GM23338 (cell line): ENCODE data around the gene IL22RA1. TPM values are rescaled to one million over a fixed set of nuclear protein-coding genes. Genes with fewer than 3 reads are reported as not detected.

Experiments used
- ATAC-seq: fragments of 200-7000 bp; cut with Tn5 transposase; 3 replicates; pipeline ENCODE4 v1.9.1; 2020
- DNase-seq: peaks from one replicate; pipeline ENCODE4 v3.0.0-alpha.2; 2015; ENCODE audit warnings: low spot score
- H2AFZ ChIP-seq: fragments of 200-600 bp; sonication (generic); 2 replicates; pipeline ENCODE4 v1.8.0; 2016; ENCODE audit warnings: antibody characterized with exemption, mild to moderate bottlenecking, moderate library complexity
- H3F3A ChIP-seq: fragments of 200-600 bp; sonication (generic); replicated peaks from 2 replicates; pipeline ENCODE4 v1.8.0; 2017; ENCODE audit warnings: antibody characterized with exemption, mixed run types, low read depth
- H3K27ac ChIP-seq: fragments of 200-600 bp; sonication (generic); 2 replicates; pipeline ENCODE4 v1.6.1; 2016; ENCODE audit warnings: low read depth
- H3K27me3 ChIP-seq: fragments of 200-600 bp; sonication (generic); 2 replicates; pipeline ENCODE4 v1.8.0; 2016; ENCODE audit warnings: mild to moderate bottlenecking, mixed run types, moderate library complexity; ENCODE audit not compliant: insufficient read depth
- H3K36me3 ChIP-seq: fragments of 200-600 bp; sonication (generic); 2 replicates; pipeline ENCODE4 v1.8.0; 2016; ENCODE audit warnings: mild to moderate bottlenecking; ENCODE audit not compliant: insufficient read depth
- H3K4me1 ChIP-seq: fragments of 200-600 bp; sonication (generic); 2 replicates; pipeline ENCODE4 v1.8.0; 2016; ENCODE audit warnings: mild to moderate bottlenecking, moderate library complexity; ENCODE audit not compliant: insufficient read depth
- H3K4me2 ChIP-seq: fragments of 200-600 bp; sonication (generic); 2 replicates; pipeline ENCODE4 v1.7.1; 2017; ENCODE audit warnings: mixed run types
- H3K4me3 ChIP-seq: fragments of 200-600 bp; sonication (generic); 2 replicates; pipeline ENCODE4 v1.6.1; 2016; ENCODE audit warnings: mixed run types
- H3K79me2 ChIP-seq: fragments of 200-600 bp; sonication (generic); replicated peaks from 2 replicates; pipeline ENCODE4 v1.8.0; 2017; ENCODE audit warnings: mild to moderate bottlenecking; ENCODE audit not compliant: insufficient read depth
- H3K9me2 ChIP-seq: fragments of 200-600 bp; sonication (generic); 2 replicates; pipeline ENCODE4 v1.8.0; 2017; ENCODE audit not compliant: insufficient read depth
- H4K20me1 ChIP-seq: fragments of 200-600 bp; sonication (generic); replicated peaks from 2 replicates; pipeline ENCODE4 v1.8.0; 2017; ENCODE audit warnings: mild to moderate bottlenecking; ENCODE audit not compliant: insufficient read depth
- H3K27ac Mint-ChIP-seq: 2 replicates; pipeline ENCODE4 v1.8.0; 2020; ENCODE audit warnings: inconsistent platforms, mild to moderate bottlenecking, moderate library complexity, mixed read lengths
- H3K27me3 Mint-ChIP-seq: 3 replicates; pipeline ENCODE4 v1.8.0; 2022; ENCODE audit warnings: low read depth, mild to moderate bottlenecking, moderate library complexity, mixed read lengths, inconsistent platforms; ENCODE audit not compliant: insufficient read depth, poor library complexity
- H3K36me3 Mint-ChIP-seq: 3 replicates; pipeline ENCODE4 v1.8.0; 2021; ENCODE audit warnings: low read depth, mild to moderate bottlenecking, inconsistent platforms, moderate library complexity, mixed read lengths
- H3K4me1 Mint-ChIP-seq: 3 replicates; pipeline ENCODE4 v1.8.0; 2020; ENCODE audit warnings: mild to moderate bottlenecking, inconsistent platforms, mixed read lengths
- H3K4me3 Mint-ChIP-seq: 3 replicates; pipeline ENCODE4 v1.8.0; 2021; ENCODE audit warnings: moderate library complexity, mild to moderate bottlenecking, inconsistent platforms, mixed read lengths
- H3K9me3 Mint-ChIP-seq: 3 replicates; pipeline ENCODE4 v1.8.0; 2020; ENCODE audit warnings: moderate library complexity, mild to moderate bottlenecking, inconsistent platforms, mixed read lengths
- CREB1 ChIP-seq: fragments of 250-450 bp; sonication (Bioruptor Pico); IDR thresholded peaks from 2 replicates; pipeline ENCODE4 v1.5.0; 2020; ENCODE audit warnings: low read depth, mild to moderate bottlenecking, moderate library complexity
- EZH2 ChIP-seq: fragments of 200-600 bp; sonication (generic); IDR thresholded peaks from one replicate; pipeline ENCODE4 v1.8.0; 2017; ENCODE audit warnings: antibody characterized with exemption, mild to moderate bottlenecking, low read depth; ENCODE audit not compliant: unreplicated experiment
- EZH2phosphoT487 ChIP-seq: fragments of 200-600 bp; sonication (generic); IDR thresholded peaks from one replicate; pipeline ENCODE4 v1.8.1; 2018; ENCODE audit warnings: antibody characterized with exemption; ENCODE audit not compliant: unreplicated experiment
- JUNB ChIP-seq: IDR thresholded peaks from one replicate; pipeline ENCODE4 v1.6.1; 2016; ENCODE audit warnings: antibody characterized with exemption; ENCODE audit not compliant: unreplicated experiment
- NANOG ChIP-seq: IDR thresholded peaks from 2 replicates; pipeline ENCODE4 v1.6.1; 2016; ENCODE audit warnings: antibody characterized with exemption, borderline replicate concordance
- POLR2AphosphoS5 ChIP-seq: IDR thresholded peaks from 2 replicates; pipeline ENCODE4 v1.6.1; 2016; ENCODE audit warnings: antibody characterized with exemption, low read depth
- ZNF114 ChIP-seq: fragments of 250-450 bp; sonication (Bioruptor Pico); IDR thresholded peaks from 2 replicates; pipeline ENCODE4 v1.5.0; 2020; ENCODE audit warnings: mild to moderate bottlenecking, moderate library complexity
- polyA plus RNA-seq: library from polyadenylated mRNA; unstranded; fragments of >200 nt; fragmentation: Nextera tagmentation; extraction: Ambion mirVana; gene quantifications from 2 replicates; pipeline ENCODE4 v1.2.1, GENCODE V29; 2016
- total RNA-seq: library from RNA; depleted of rRNA; stranded (reverse); fragments of >200 nt; shearing (Covaris generic); gene quantifications from 2 replicates; pipeline ENCODE4 v1.2.3, GENCODE V29; 2014
- TF ChIP-seq, protein P1 (sequence below): IDR thresholded peaks from 2 replicates; pipeline ENCODE4 v1.6.1; 2016; ENCODE audit warnings: antibody characterized with exemption
- TF ChIP-seq, protein P2 (sequence below): fragments of 250-450 bp; sonication (Bioruptor Pico); IDR thresholded peaks from 2 replicates; pipeline ENCODE4 v1.5.0; 2020; ENCODE audit warnings: mild to moderate bottlenecking, moderate library complexity
- TF ChIP-seq, protein P3 (sequence below), 2 experiments: fragments of 200-600 bp in 1 of 2; sonication (generic) in 1 of 2; conservative IDR thresholded peaks; 2 replicates each; pipeline versions ENCODE4 v1.5.1 to v1.6.1; 2016 to 2017; ENCODE audit warnings: antibody characterized with exemption in 2 of 2, low read depth in 2 of 2, mild to moderate bottlenecking in 2 of 2, moderate library complexity in 1 of 2

The IL22RA1 gene
- total and polyA plus RNA-seq, 2 experiments from 2014 or later, result 0.11 to 0.28 TPM

DNA sequence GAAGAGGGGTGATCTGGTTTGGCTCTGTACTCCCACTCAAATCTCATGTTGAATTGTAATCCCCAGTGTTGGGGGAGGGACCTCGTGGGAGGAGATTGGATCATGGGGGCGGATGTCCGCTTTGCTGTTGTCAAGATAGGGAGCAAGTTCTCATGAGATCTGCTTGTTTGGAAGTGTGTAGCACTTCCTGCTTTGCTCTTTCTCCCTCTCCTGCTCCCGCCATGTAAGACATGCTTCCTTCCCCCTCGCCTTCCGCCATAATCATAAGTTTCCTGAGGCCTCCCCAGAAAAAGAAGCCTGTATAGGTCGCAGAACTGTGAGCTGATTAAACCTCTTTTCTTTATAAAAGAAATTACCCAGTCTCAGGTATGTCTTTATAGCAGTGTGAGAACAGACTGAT is 58.9 kb downstream of the IL22RA1 start (continued):
- TF ChIP-seq ZNF114 (CRISPR knock-in tag) (no peak), JUNB (no peak), EZH2 (no peak)
- TF ChIP-seq, protein P1, sequence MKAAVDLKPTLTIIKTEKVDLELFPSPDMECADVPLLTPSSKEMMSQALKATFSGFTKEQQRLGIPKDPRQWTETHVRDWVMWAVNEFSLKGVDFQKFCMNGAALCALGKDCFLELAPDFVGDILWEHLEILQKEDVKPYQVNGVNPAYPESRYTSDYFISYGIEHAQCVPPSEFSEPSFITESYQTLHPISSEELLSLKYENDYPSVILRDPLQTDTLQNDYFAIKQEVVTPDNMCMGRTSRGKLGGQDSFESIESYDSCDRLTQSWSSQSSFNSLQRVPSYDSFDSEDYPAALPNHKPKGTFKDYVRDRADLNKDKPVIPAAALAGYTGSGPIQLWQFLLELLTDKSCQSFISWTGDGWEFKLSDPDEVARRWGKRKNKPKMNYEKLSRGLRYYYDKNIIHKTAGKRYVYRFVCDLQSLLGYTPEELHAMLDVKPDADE, result no peak
- TF ChIP-seq, protein P2, sequence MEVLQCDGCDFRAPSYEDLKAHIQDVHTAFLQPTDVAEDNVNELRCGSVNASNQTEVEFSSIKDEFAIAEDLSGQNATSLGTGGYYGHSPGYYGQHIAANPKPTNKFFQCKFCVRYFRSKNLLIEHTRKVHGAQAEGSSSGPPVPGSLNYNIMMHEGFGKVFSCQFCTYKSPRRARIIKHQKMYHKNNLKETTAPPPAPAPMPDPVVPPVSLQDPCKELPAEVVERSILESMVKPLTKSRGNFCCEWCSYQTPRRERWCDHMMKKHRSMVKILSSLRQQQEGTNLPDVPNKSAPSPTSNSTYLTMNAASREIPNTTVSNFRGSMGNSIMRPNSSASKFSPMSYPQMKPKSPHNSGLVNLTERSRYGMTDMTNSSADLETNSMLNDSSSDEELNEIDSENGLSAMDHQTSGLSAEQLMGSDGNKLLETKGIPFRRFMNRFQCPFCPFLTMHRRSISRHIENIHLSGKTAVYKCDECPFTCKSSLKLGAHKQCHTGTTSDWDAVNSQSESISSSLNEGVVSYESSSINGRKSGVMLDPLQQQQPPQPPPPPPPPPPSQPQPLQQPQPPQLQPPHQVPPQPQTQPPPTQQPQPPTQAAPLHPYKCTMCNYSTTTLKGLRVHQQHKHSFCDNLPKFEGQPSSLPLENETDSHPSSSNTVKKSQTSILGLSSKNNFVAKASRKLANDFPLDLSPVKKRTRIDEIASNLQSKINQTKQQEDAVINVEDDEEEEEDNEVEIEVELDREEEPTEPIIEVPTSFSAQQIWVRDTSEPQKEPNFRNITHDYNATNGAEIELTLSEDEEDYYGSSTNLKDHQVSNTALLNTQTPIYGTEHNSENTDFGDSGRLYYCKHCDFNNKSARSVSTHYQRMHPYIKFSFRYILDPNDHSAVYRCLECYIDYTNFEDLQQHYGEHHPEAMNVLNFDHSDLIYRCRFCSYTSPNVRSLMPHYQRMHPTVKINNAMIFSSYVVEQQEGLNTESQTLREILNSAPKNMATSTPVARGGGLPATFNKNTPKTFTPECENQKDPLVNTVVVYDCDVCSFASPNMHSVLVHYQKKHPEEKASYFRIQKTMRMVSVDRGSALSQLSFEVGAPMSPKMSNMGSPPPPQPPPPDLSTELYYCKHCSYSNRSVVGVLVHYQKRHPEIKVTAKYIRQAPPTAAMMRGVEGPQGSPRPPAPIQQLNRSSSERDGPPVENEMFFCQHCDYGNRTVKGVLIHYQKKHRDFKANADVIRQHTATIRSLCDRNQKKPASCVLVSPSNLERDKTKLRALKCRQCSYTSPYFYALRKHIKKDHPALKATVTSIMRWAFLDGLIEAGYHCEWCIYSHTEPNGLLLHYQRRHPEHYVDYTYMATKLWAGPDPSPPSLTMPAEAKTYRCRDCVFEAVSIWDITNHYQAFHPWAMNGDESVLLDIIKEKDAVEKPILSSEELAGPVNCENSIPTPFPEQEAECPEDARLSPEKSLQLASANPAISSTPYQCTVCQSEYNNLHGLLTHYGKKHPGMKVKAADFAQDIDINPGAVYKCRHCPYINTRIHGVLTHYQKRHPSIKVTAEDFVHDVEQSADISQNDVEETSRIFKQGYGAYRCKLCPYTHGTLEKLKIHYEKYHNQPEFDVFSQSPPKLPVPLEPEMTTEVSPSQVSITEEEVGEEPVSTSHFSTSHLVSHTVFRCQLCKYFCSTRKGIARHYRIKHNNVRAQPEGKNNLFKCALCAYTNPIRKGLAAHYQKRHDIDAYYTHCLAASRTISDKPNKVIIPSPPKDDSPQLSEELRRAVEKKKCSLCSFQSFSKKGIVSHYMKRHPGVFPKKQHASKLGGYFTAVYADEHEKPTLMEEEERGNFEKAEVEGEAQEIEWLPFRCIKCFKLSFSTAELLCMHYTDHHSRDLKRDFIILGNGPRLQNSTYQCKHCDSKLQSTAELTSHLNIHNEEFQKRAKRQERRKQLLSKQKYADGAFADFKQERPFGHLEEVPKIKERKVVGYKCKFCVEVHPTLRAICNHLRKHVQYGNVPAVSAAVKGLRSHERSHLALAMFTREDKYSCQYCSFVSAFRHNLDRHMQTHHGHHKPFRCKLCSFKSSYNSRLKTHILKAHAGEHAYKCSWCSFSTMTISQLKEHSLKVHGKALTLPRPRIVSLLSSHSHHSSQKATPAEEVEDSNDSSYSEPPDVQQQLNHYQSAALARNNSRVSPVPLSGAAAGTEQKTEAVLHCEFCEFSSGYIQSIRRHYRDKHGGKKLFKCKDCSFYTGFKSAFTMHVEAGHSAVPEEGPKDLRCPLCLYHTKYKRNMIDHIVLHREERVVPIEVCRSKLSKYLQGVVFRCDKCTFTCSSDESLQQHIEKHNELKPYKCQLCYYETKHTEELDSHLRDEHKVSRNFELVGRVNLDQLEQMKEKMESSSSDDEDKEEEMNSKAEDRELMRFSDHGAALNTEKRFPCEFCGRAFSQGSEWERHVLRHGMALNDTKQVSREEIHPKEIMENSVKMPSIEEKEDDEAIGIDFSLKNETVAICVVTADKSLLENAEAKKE (CRISPR knock-in tag), result no peak

DNA sequence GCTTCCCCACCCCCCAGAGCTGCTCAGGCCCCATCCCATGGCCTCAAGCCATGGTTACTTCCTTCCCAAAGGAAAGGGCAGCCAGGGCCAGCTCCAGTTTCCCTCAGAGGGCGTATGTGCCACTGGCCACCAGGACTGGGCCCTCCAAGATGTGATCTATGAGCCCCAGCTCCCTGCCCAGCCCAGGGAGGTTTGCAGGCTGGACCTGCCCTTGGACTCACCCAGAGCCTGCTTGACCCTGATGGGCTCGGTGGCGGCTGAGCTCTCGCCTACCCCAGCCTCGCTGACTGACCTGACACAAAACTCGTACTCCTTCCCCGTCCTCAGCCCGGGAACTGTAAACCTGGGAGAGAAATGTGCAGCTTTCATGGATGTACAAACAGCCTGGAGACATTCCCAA is 60.6 kb downstream of the IL22RA1 start:
- Histone ChIP-seq H3K27ac (no peak overlapping the region), H3K27me3 (no peaks in the 10 kb centered on the region), H2AFZ (no peak overlapping the region), H3K36me3 (no peaks in the 10 kb centered on the region), H3K4me1 (peaks cover 10% of the 10 kb centered on the region; the same call in 1 of the 2 replicates), H3K9me2 (no peaks in the 10 kb centered on the region), H3K4me3 (no peak overlapping the region), H3K4me2 (no peak overlapping the region), H3K79me2 (no peaks in the 10 kb centered on the region), H4K20me1 (no peaks in the 10 kb centered on the region), H3F3A (no peaks in the 10 kb centered on the region)
- no peak for DNase-seq
- Mint-ChIP-seq H3K4me1 (peaks cover 10% of the 10 kb centered on the region), H3K27me3 (peaks cover 8% of the 10 kb centered on the region), H3K4me3 (no peak overlapping the region), H3K27ac (no peak overlapping the region), H3K36me3 (no peaks in the 10 kb centered on the region), H3K9me3 (no peaks in the 10 kb centered on the region)
- TF ChIP-seq POLR2AphosphoS5 (no peak), CREB1 (CRISPR knock-in tag) (no peak), JUNB (no peak), ZNF114 (CRISPR knock-in tag) (no peak), NANOG (no peak), EZH2phosphoT487 (no peak)
- TF ChIP-seq, protein P3, sequence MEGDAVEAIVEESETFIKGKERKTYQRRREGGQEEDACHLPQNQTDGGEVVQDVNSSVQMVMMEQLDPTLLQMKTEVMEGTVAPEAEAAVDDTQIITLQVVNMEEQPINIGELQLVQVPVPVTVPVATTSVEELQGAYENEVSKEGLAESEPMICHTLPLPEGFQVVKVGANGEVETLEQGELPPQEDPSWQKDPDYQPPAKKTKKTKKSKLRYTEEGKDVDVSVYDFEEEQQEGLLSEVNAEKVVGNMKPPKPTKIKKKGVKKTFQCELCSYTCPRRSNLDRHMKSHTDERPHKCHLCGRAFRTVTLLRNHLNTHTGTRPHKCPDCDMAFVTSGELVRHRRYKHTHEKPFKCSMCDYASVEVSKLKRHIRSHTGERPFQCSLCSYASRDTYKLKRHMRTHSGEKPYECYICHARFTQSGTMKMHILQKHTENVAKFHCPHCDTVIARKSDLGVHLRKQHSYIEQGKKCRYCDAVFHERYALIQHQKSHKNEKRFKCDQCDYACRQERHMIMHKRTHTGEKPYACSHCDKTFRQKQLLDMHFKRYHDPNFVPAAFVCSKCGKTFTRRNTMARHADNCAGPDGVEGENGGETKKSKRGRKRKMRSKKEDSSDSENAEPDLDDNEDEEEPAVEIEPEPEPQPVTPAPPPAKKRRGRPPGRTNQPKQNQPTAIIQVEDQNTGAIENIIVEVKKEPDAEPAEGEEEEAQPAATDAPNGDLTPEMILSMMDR (conservative IDR thresholded peaks at IDR 0.05; ENCODE audit: low read depth in 2 of 2), result no peak
- no peak for ATAC-seq
